ENCODE data around the gene STXBP1. TPM values are rescaled to one million over a fixed set of nuclear protein-coding genes. Genes with fewer than 3 reads are reported as not detected.

Gene STXBP1
- total and polyA plus RNA-seq, 9 of the 15 experiments (the other 6 are each of a cell fraction or from before 2014, with no cell fraction given): 4.6 to 35.1 (median 9.7) TPM

DNA sequence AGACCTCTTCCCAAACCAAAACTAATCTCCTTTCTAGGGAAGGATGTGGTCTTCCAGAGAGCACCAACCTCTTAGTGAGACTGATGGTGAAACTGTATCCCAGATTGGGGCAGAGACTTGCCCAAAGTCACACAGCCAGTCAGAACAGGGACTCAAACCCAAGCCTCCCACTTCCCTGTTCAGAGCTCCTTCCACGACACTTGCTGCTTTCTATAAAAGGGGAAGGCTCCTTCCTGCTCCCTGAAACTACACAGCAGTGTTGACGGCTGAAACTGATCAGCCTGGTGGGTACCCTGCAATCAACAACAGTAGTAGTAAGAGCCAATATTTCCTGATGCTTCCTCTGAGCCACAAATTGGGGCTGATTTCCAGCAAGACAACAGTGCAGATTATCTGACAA lies 121.5 kb downstream of the STXBP1 start (continued):
- TF ChIP-seq, protein P1, sequence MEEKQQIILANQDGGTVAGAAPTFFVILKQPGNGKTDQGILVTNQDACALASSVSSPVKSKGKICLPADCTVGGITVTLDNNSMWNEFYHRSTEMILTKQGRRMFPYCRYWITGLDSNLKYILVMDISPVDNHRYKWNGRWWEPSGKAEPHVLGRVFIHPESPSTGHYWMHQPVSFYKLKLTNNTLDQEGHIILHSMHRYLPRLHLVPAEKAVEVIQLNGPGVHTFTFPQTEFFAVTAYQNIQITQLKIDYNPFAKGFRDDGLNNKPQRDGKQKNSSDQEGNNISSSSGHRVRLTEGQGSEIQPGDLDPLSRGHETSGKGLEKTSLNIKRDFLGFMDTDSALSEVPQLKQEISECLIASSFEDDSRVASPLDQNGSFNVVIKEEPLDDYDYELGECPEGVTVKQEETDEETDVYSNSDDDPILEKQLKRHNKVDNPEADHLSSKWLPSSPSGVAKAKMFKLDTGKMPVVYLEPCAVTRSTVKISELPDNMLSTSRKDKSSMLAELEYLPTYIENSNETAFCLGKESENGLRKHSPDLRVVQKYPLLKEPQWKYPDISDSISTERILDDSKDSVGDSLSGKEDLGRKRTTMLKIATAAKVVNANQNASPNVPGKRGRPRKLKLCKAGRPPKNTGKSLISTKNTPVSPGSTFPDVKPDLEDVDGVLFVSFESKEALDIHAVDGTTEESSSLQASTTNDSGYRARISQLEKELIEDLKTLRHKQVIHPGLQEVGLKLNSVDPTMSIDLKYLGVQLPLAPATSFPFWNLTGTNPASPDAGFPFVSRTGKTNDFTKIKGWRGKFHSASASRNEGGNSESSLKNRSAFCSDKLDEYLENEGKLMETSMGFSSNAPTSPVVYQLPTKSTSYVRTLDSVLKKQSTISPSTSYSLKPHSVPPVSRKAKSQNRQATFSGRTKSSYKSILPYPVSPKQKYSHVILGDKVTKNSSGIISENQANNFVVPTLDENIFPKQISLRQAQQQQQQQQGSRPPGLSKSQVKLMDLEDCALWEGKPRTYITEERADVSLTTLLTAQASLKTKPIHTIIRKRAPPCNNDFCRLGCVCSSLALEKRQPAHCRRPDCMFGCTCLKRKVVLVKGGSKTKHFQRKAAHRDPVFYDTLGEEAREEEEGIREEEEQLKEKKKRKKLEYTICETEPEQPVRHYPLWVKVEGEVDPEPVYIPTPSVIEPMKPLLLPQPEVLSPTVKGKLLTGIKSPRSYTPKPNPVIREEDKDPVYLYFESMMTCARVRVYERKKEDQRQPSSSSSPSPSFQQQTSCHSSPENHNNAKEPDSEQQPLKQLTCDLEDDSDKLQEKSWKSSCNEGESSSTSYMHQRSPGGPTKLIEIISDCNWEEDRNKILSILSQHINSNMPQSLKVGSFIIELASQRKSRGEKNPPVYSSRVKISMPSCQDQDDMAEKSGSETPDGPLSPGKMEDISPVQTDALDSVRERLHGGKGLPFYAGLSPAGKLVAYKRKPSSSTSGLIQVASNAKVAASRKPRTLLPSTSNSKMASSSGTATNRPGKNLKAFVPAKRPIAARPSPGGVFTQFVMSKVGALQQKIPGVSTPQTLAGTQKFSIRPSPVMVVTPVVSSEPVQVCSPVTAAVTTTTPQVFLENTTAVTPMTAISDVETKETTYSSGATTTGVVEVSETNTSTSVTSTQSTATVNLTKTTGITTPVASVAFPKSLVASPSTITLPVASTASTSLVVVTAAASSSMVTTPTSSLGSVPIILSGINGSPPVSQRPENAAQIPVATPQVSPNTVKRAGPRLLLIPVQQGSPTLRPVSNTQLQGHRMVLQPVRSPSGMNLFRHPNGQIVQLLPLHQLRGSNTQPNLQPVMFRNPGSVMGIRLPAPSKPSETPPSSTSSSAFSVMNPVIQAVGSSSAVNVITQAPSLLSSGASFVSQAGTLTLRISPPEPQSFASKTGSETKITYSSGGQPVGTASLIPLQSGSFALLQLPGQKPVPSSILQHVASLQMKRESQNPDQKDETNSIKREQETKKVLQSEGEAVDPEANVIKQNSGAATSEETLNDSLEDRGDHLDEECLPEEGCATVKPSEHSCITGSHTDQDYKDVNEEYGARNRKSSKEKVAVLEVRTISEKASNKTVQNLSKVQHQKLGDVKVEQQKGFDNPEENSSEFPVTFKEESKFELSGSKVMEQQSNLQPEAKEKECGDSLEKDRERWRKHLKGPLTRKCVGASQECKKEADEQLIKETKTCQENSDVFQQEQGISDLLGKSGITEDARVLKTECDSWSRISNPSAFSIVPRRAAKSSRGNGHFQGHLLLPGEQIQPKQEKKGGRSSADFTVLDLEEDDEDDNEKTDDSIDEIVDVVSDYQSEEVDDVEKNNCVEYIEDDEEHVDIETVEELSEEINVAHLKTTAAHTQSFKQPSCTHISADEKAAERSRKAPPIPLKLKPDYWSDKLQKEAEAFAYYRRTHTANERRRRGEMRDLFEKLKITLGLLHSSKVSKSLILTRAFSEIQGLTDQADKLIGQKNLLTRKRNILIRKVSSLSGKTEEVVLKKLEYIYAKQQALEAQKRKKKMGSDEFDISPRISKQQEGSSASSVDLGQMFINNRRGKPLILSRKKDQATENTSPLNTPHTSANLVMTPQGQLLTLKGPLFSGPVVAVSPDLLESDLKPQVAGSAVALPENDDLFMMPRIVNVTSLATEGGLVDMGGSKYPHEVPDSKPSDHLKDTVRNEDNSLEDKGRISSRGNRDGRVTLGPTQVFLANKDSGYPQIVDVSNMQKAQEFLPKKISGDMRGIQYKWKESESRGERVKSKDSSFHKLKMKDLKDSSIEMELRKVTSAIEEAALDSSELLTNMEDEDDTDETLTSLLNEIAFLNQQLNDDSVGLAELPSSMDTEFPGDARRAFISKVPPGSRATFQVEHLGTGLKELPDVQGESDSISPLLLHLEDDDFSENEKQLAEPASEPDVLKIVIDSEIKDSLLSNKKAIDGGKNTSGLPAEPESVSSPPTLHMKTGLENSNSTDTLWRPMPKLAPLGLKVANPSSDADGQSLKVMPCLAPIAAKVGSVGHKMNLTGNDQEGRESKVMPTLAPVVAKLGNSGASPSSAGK (IDR thresholded peaks at IDR 0.05): no peak
- TF ChIP-seq ZBTB34 (CRISPR knock-in tag; IDR thresholded peaks at IDR 0.05) (no peak), ZBTB2 (IDR thresholded peaks at IDR 0.05) (no peak)

Measured in K562 (cell line).